Gastroesophageal sphincter (tissue), 4 donors: Measurements from ENCODE around the gene EEFSEC. TPM values are rescaled to one million over a fixed set of nuclear protein-coding genes. Genes with fewer than 3 reads are reported as not detected.

Source experiments
- ATAC-seq: fragments of 150-250 bp; one replicate; pipeline ENCODE4 v1.9.1; 2016; ENCODE audit warnings: mild to moderate bottlenecking, moderate library complexity
- H3K27ac ChIP-seq, 4 donors: fragments of 200-600 bp; sonication (generic) in 3 of 4; 1 replicate in 3 of 4; 2 replicates in 1 of 4; pipeline ENCODE4 v1.5.1; 2016 to 2019
- H3K27me3 ChIP-seq: fragments of 200-600 bp; sonication (generic); one replicate; pipeline ENCODE4 v1.5.1; 2019
- H3K36me3 ChIP-seq, 2 donors: fragments of 200-600 bp; sonication (generic); one replicate each; pipeline ENCODE4 v1.5.1; 2019; ENCODE audit warnings: control low read depth in 1 of 2
- H3K4me1 ChIP-seq, 3 donors: fragments of 200-600 bp; sonication (generic); 1 replicate in 2 of 3; 2 replicates in 1 of 3; pipeline ENCODE4 v1.5.1; 2016 to 2019; ENCODE audit warnings: control low read depth in 2 of 3
- H3K4me3 ChIP-seq, 2 donors: fragments of 200-600 bp; sonication (generic); one replicate each; pipeline ENCODE4 v1.5.1; 2019; ENCODE audit warnings: mild to moderate bottlenecking in 1 of 2, moderate library complexity in 1 of 2
- H3K9me3 ChIP-seq, 3 donors: fragments of 200-600 bp; sonication (generic); one replicate each; pipeline ENCODE4 v1.5.1; 2017 to 2019; ENCODE audit warnings: control low read depth in 2 of 3
- CTCF ChIP-seq, 4 experiments: fragments of 200-600 bp in 2 of 4; fragments of 450-650 bp in 2 of 4; sonication (generic) in 1 of 4; IDR thresholded peaks; one replicate each; pipeline ENCODE4 v1.5.1; 2017 to 2019; ENCODE audit warnings: antibody characterized with exemption in 4 of 4, mild to moderate bottlenecking in 2 of 4, moderate library complexity in 2 of 4
- EP300 ChIP-seq: sonication (generic); formaldehyde crosslinking; IDR thresholded peaks from one replicate; pipeline ENCODE4 v1.6.1; 2017; ENCODE audit warnings: antibody characterized with exemption, mild to moderate bottlenecking
- POLR2A ChIP-seq, 2 donors: fragments of 450-650 bp; IDR thresholded peaks; one replicate each; pipeline ENCODE4 v1.6.1; 2017; ENCODE audit warnings: antibody characterized with exemption in 2 of 2, mild to moderate bottlenecking in 2 of 2, moderate library complexity in 1 of 2
- POLR2AphosphoS5 ChIP-seq: sonication (generic); formaldehyde crosslinking; IDR thresholded peaks from one replicate; pipeline ENCODE4 v1.6.1; 2017; ENCODE audit warnings: antibody characterized with exemption
- WGBS, 2 donors: methylation state at CpG; one replicate each; pipeline ENCODE4 v1.1.5; 2018; ENCODE audit warnings: low coverage in 1 of 2; 5-methylcytosine and 5-hydroxymethylcytosine counted together
- total RNA-seq, 4 donors: library from RNA; depleted of rRNA; stranded (reverse); fragments of >200 nt; gene quantifications; one replicate each; pipeline ENCODE4 v1.1.0, GENCODE V29; 2016

EEFSEC gene
- total RNA-seq, 4 donors from 2014 or later = 5.8 to 16.5 (median 11.4) TPM

- Histone ChIP-seq H3K36me3 (peaks cover 0 to 33% of the 10 kb centered on the region in 2 donors), H3K27me3 (no peaks in the 10 kb centered on the region), H3K27ac (no peak overlapping the region), H3K9me3 (no peaks in the 10 kb centered on the region), H3K4me3 (no peak overlapping the region), H3K4me1 (peaks cover 0 to 5% (median 0%) of the 10 kb centered on the region in 3 donors)
- no peak for ATAC-seq
- 51 to 60% methylated on average over 2 to 12 of the region's 17 CpGs for WGBS, 2 donors
- TF ChIP-seq EP300 (no peak), POLR2A (IDR thresholded peaks at IDR 0.05) (no peak), CTCF (IDR thresholded peaks at IDR 0.05) (no peak), POLR2AphosphoS5 (no peak)
These were observed 163.9 kb downstream of the EEFSEC start for GRCh38 chr3:128317101-128317697.

GRCh38 chr3:128317698-128318231 lies 164.5 kb downstream of the EEFSEC start:
- 100% methylated on average over 1 of the region's 8 CpGs; no CpG with 5 or more reads in 1 of the 2 donors for WGBS, 2 donors
- no peak for ATAC-seq
- H3K36me3 ChIP-seq = peaks cover 0 to 33% of the 10 kb centered on the region in 2 donors
- H3K27ac ChIP-seq = no peak overlapping the region
- no peak for TF ChIP-seq CTCF (IDR thresholded peaks at IDR 0.05)
- TF ChIP-seq EP300 = no peak
- no peak for TF ChIP-seq POLR2AphosphoS5
- TF ChIP-seq POLR2A (IDR thresholded peaks at IDR 0.05) = no peak
- H3K27me3 ChIP-seq = no peaks in the 10 kb centered on the region
- H3K4me1 ChIP-seq = peaks cover 0 to 5% (median 0%) of the 10 kb centered on the region in 3 donors
- no peaks in the 10 kb centered on the region for H3K9me3 ChIP-seq
- no peak overlapping the region for H3K4me3 ChIP-seq

- WGBS, 2 donors = 100% methylated on average over 1 of the region's 11 CpGs; no CpG with 5 or more reads in 1 of the 2 donors
- H3K4me3 ChIP-seq = no peak overlapping the region
- H3K9me3 ChIP-seq = no peaks in the 10 kb centered on the region
- H3K27me3 ChIP-seq = no peaks in the 10 kb centered on the region
- no peak for ATAC-seq
- H3K4me1 ChIP-seq = peaks cover 0 to 5% (median 0%) of the 10 kb centered on the region in 3 donors
- TF ChIP-seq POLR2AphosphoS5 (no peak), POLR2A (IDR thresholded peaks at IDR 0.05) (no peak), EP300 (no peak)
- H3K36me3 ChIP-seq = peaks cover 0 to 33% of the 10 kb centered on the region in 2 donors
- no peak overlapping the region for H3K27ac ChIP-seq
These were observed 165.1 kb downstream of the EEFSEC start for GRCh38 chr3:128318275-128318941.

GRCh38 chr3:128319107-128319506 lies 165.8 kb downstream of the EEFSEC start:
- no peak overlapping the region for H3K4me3 ChIP-seq
- 71 to 91% methylated on average over 2 to 7 of the region's 8 CpGs for WGBS, 2 donors
- peaks cover 0 to 33% of the 10 kb centered on the region in 2 donors for H3K36me3 ChIP-seq
- no peak for ATAC-seq
- TF ChIP-seq EP300 = no peak
- no peak for TF ChIP-seq POLR2AphosphoS5
- no peak for TF ChIP-seq CTCF (IDR thresholded peaks at IDR 0.05)
- TF ChIP-seq POLR2A (IDR thresholded peaks at IDR 0.05) = no peak
- no peak overlapping the region for H3K27ac ChIP-seq
- H3K27me3 ChIP-seq = no peaks in the 10 kb centered on the region
- no peaks in the 10 kb centered on the region for H3K9me3 ChIP-seq
- peaks cover 0 to 5% (median 0%) of the 10 kb centered on the region in 3 donors for H3K4me1 ChIP-seq

GRCh38 chr3:128319741-128320141 lies 166.5 kb downstream of the EEFSEC start:
- Histone ChIP-seq H3K4me3 (no peak overlapping the region), H3K36me3 (peaks cover 0 to 33% of the 10 kb centered on the region in 2 donors), H3K27ac (no peak overlapping the region), H3K27me3 (no peaks in the 10 kb centered on the region), H3K9me3 (no peaks in the 10 kb centered on the region), H3K4me1 (peaks cover 0 to 5% (median 0%) of the 10 kb centered on the region in 3 donors)
- no peak for ATAC-seq
- TF ChIP-seq EP300 (no peak), POLR2AphosphoS5 (no peak), POLR2A (IDR thresholded peaks at IDR 0.05) (no peak), CTCF (IDR thresholded peaks at IDR 0.05) (no peak)
- 100% methylated on average over 1 of the region's 6 CpGs for WGBS, 2 donors
